ENCODE measurements around the gene REPS2. TPM values are rescaled to one million over a fixed set of nuclear protein-coding genes. Genes with fewer than 3 reads are reported as not detected.
A peak's percentile ranks its signal among the peaks of the same experiment; 100 is the strongest.

REPS2 gene
- total RNA-seq, 2 donors from 2014 or later = 0.35 to 3.3 TPM

DNA sequence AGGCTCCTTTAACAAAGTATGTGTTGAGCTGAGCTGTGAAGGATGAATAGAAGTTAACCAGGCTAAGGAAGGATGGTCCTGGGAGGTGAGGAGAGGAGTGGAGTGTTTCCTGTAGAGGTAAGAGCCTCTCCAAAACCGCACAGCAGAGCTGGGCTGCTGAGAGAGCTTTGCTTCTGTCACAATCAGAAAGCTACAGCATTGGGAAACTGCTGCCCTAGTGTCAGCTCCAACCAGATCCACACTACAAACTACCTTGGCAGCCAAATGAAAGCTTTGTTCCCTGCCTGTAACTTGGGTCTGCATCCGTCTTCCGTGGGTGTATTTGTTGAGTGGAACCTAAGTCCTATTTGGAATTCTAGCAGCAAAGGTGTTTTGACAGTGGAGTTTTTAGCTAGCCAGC is 91.8 kb downstream of the REPS2 start:
- no peaks in the 10 kb centered on the region for H3K9me3 ChIP-seq (ENCODE audit: control insufficient read depth, low read length, poor library complexity, severe bottlenecking)
- Mint-ChIP-seq H3K4me1 (peaks cover 2% of the 10 kb centered on the region), H3K27me3 (no peaks in the 10 kb centered on the region), H3K27ac (no peak overlapping the region), H3K4me3 (no peak overlapping the region), H3K36me3 (ENCODE audit: low read depth) (no peaks in the 10 kb centered on the region)
- no peak for DNase-seq
- no peak for ATAC-seq

DNA sequence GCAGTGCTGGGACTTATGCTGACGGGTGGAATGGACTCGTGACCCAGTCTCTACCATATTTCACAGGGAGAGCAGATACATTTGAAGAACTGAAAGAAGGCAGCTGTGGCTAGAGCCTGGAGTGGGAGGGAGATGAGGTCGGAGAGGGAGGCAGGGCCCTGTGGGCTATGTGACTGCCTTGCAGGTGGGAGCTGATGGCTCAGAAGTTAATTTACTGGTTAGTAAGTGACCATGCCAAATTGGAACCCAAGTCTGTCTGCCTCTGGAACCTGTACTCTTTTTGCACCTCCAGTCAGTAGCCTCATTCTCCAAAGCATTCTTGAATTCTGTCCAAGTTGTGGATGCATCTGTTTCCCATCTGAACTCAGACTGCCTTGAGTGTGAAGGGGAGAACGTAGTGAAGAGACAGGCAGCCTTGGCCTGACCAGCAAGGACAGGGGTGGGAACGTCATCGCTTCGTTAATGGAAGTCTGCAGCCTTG is 92.3 kb downstream of the REPS2 start:
- DNase-seq = no peak
- no peak for ATAC-seq
- Mint-ChIP-seq H3K27ac (no peak overlapping the region), H3K27me3 (no peaks in the 10 kb centered on the region), H3K36me3 (ENCODE audit: low read depth) (no peaks in the 10 kb centered on the region), H3K4me1 (peaks cover 2% of the 10 kb centered on the region), H3K4me3 (no peak overlapping the region)
- H3K9me3 ChIP-seq (ENCODE audit: control insufficient read depth, low read length, poor library complexity, severe bottlenecking) = no peaks in the 10 kb centered on the region

DNA sequence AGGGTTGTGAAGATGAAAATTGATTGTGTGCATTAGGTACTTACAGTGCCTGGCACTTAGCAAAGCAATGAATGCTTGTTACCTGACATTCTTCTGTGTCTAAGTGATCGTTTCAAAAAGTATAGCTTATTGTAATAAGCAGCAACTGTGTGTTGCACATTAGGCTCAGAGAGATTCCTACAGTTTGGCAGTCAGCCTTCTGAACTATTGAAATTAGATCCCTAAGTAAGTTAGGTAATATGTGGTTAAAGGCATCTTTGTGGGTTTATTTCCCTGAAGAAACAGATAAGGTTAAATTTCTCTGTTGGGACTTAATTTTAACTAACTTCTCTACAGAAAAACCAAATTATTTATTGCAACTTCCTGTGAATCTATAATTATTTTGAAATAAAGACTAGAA is 93.4 kb downstream of the REPS2 start:
- H3K27ac Mint-ChIP-seq = no peak overlapping the region
- H3K27me3 Mint-ChIP-seq = no peaks in the 10 kb centered on the region
- peaks cover 2% of the 10 kb centered on the region for H3K4me1 Mint-ChIP-seq
- ATAC-seq = no peak
- no peak overlapping the region for H3K4me3 Mint-ChIP-seq
- no peaks in the 10 kb centered on the region for H3K36me3 Mint-ChIP-seq (ENCODE audit: low read depth)
- no peak for DNase-seq
- no peaks in the 10 kb centered on the region for H3K9me3 ChIP-seq (ENCODE audit: control insufficient read depth, low read length, poor library complexity, severe bottlenecking)

DNA sequence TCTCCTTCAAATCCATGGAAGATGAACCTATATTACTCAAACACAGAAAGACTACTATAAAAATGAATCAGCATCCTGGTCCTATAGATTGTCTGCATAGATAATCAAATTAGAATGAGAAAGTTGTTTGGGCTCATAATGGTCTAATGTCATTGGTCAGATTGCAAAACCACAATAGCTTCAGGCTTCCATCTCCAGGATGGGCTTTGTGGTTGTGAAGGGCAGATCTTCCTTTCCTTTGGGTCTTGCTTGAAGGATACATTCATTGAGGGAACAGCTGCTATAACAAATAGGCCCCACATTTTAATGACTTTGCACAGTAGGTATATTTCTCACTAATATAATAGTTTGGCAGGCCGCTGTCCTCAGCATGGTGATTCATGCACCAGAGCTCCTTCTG is 94.3 kb downstream of the REPS2 start:
- DNase-seq = no peak
- Mint-ChIP-seq H3K27me3 (no peaks in the 10 kb centered on the region), H3K4me3 (no peak overlapping the region), H3K36me3 (ENCODE audit: low read depth) (no peaks in the 10 kb centered on the region), H3K4me1 (peaks cover 2% of the 10 kb centered on the region), H3K27ac (no peak overlapping the region)
- no peaks in the 10 kb centered on the region for H3K9me3 ChIP-seq (ENCODE audit: control insufficient read depth, low read length, poor library complexity, severe bottlenecking)
- no peak for ATAC-seq

DNA sequence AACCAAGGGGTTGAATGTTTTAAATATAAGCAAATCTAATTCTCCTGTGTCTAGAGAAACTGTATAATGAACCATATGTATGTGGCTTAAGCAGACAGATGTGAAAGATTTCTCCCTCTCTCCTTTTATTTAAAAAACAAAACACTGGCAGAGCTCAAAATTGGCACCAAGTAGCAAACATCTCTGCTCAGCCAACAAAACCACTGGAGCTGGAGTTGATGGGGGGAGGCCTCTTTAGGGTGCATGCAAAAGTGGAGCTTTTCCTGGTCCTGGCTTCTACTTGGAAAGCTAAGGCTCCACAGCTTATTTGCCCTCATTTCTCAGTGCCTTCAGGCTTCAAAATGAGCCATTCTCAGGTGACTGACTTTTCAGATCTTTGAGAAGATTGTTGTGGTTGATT is 95.6 kb downstream of the REPS2 start:
- Mint-ChIP-seq H3K27ac (no peak overlapping the region), H3K4me3 (no peak overlapping the region), H3K4me1 (peaks cover 3% of the 10 kb centered on the region), H3K36me3 (ENCODE audit: low read depth) (no peaks in the 10 kb centered on the region), H3K27me3 (no peaks in the 10 kb centered on the region)
- no peak for ATAC-seq
- no peak for DNase-seq
- no peaks in the 10 kb centered on the region for H3K9me3 ChIP-seq (ENCODE audit: control insufficient read depth, low read length, poor library complexity, severe bottlenecking)

DNA sequence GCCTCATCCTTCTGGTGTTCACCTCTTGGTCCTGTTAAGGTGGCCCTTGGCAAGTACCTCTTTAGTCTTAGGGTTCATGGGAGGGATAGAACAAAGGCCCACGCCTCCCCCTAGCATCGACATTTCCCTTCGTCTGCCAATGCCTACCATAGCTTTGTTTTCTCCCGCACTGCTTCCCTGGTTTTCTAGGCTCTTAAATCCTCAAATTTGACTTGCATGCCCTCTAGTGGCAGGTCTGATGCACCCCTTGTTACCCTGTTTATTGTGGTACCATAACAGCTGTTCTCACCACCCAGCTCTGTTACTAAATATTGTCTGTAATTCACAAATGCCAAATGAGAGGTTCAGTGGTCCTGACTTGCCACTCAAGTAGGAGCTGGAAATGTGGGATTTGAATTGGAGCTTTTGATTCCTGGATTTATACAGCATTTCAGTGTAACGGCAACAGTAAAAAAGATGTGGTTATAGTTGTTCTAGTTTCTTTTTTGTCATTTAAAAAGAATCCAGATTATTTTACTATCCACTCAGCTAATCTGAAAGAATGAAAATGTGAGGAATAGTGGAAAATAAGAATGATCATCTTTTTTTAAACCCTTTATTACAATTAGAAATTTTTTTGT is 100.1 kb downstream of the REPS2 start:
- no peaks in the 10 kb centered on the region for H3K36me3 Mint-ChIP-seq (ENCODE audit: low read depth)
- H3K27me3 Mint-ChIP-seq = no peaks in the 10 kb centered on the region
- H3K4me3 Mint-ChIP-seq = no peak overlapping the region
- ATAC-seq (peak; percentile 54), DNase-seq (peak in 1 of 3 donors; percentile 11)
- no peak overlapping the region for H3K27ac Mint-ChIP-seq
- H3K9me3 ChIP-seq (ENCODE audit: control insufficient read depth, low read length, poor library complexity, severe bottlenecking) = no peaks in the 10 kb centered on the region
- peaks cover 3% of the 10 kb centered on the region for H3K4me1 Mint-ChIP-seq

DNA sequence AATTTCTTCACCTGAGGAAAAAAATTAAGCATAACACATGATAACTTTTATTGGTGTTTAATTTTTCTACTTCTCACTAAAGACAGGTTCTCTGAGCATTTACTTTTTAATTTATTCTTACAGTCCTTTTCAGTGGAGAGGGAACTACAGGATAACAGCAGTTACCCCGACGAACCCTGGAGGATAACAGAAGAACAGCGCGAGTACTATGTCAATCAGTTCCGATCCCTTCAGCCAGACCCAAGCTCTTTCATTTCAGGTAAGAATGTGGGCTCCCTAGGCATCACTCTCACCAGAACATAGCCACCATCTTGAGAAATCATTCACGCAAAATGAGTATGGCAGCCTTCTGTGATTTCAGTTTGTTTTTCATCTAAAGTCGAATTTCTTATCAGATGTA is 100.8 kb downstream of the REPS2 start:
- no peak for DNase-seq
- Mint-ChIP-seq H3K36me3 (ENCODE audit: low read depth) (no peaks in the 10 kb centered on the region), H3K4me3 (no peak overlapping the region), H3K27ac (no peak overlapping the region), H3K4me1 (peaks cover 3% of the 10 kb centered on the region), H3K27me3 (no peaks in the 10 kb centered on the region)
- no peak for ATAC-seq
- H3K9me3 ChIP-seq (ENCODE audit: control insufficient read depth, low read length, poor library complexity, severe bottlenecking) = no peaks in the 10 kb centered on the region

DNA sequence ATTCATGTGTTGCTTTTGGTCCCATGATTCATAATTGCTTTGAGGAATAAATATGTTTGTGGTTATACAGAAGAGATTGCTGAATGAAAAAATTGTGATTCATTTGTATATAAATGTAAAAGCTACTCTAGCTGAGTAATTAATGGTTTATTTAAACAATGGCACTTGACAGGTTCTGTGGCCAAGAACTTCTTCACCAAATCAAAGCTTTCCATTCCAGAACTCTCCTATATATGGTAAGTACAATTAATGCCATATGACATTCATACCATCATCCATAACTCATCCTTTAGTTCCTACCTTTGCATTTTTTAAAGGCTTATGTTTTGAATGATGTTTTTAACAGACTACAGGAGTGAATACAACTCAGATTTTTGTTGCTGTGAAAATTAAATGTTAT is 105.8 kb downstream of the REPS2 start:
- ATAC-seq (no peak), DNase-seq (no peak)
- no peaks in the 10 kb centered on the region for H3K9me3 ChIP-seq (ENCODE audit: control insufficient read depth, low read length, poor library complexity, severe bottlenecking)
- Mint-ChIP-seq H3K4me1 (no peaks in the 10 kb centered on the region), H3K27ac (no peak overlapping the region), H3K27me3 (no peaks in the 10 kb centered on the region), H3K4me3 (no peak overlapping the region), H3K36me3 (ENCODE audit: low read depth) (no peaks in the 10 kb centered on the region)

DNA sequence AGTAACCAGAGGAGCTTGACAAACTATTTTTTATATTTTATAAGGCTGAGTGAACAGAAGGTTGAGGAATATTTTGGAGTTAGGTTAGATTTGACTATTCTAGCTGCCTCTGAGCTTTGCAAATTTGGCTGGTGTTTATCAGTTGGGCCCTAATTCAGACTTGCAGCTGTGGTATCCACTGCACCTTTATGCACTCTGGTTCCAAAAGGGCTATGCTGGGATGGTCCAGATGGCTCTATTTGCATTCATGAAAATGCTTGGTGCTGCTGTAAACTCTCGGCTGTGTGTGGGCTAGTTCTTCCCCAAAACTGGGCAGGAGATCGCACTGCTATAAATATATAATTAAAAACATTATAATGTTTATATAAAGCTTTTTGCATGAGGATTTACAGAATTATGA is 106.3 kb downstream of the REPS2 start:
- no peaks in the 10 kb centered on the region for H3K9me3 ChIP-seq (ENCODE audit: control insufficient read depth, low read length, poor library complexity, severe bottlenecking)
- Mint-ChIP-seq H3K4me1 (no peaks in the 10 kb centered on the region), H3K4me3 (no peak overlapping the region), H3K27ac (no peak overlapping the region), H3K36me3 (ENCODE audit: low read depth) (no peaks in the 10 kb centered on the region), H3K27me3 (no peaks in the 10 kb centered on the region)
- DNase-seq = no peak
- no peak for ATAC-seq

DNA sequence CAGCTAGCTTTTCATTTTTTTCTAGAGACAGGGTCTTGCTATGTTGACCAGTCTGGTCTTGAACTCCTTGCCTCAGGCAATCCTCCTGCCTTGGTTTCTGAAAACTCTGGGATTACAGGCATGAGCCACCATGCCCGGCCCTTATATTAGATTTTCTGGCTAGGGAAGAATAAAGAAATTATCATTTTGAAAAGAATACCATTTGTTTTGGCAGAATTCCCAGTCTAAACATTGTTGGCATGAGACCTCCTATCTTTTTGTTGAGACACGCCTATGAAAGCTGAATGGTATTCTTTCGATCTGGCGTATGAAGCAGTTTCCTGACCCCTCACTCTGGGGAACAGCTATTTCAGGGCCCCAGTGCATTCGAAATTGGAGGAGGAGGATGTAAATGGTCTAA is 107.0 kb downstream of the REPS2 start:
- no peaks in the 10 kb centered on the region for H3K9me3 ChIP-seq (ENCODE audit: control insufficient read depth, low read length, poor library complexity, severe bottlenecking)
- Mint-ChIP-seq H3K4me1 (no peaks in the 10 kb centered on the region), H3K36me3 (ENCODE audit: low read depth) (no peaks in the 10 kb centered on the region), H3K27me3 (no peaks in the 10 kb centered on the region), H3K27ac (no peak overlapping the region), H3K4me3 (no peak overlapping the region)
- no peak for ATAC-seq
- no peak for DNase-seq

DNA sequence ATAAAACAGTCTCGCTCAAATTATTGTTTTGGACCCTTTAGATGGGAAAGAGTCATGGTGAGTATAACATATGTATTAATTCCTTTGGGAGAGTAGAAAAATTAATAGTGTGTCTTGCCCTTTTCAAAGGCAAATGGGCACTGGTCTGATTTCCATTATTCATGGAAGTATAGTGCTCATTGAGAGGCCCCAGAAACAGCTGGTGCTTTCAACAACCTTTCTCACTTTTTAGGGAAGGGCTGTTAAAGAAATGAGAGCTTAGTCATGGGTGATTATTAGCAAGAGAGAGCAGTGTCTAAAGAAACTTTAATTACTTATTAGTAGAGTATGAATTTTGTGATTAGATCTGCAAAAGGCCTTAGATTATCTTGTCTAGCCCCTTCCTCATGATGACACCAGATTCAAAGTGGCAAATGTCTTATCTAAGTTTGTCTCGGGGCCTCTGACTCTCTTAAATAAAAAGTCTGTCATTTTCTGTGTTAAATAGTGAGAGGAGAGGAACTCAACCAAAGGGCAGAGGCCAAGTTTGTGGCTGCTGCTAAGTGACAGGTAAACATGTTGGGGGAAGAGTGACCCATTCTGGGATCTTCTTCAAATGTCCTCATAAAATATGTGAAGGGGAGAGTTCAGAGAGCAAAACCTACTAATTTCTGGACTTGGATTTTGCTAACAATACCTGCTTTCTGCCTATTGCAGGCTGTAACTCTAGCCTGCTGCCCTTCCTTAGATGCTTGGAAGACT is 110.6 kb downstream of the REPS2 start:
- no peaks in the 10 kb centered on the region for H3K9me3 ChIP-seq (ENCODE audit: control insufficient read depth, low read length, poor library complexity, severe bottlenecking)
- ATAC-seq (no peak), DNase-seq (no peak)
- H3K27me3 Mint-ChIP-seq = no peaks in the 10 kb centered on the region
- H3K27ac Mint-ChIP-seq = no peak overlapping the region
- H3K36me3 Mint-ChIP-seq (ENCODE audit: low read depth) = no peaks in the 10 kb centered on the region
- no peak overlapping the region for H3K4me3 Mint-ChIP-seq
- H3K4me1 Mint-ChIP-seq = no peaks in the 10 kb centered on the region

DNA sequence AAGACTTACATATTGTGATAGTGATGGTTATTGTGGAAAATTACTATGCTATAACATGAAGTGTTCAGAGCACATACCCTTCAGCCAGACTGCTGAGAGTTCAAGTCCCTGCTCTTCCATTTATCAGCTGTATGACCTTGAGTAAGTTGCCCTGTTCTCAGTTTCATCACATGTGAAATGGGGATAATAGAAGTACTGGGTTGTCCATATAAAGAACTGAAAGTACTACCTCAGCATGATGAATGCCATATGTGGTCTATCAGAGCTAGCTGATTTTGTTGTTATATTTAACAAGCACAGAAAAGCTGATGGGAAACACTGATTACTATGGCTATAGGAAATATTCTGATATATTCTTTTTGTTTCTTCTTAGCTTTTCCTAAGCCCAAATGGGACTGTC is 115.6 kb downstream of the REPS2 start:
- DNase-seq (no peak), ATAC-seq (no peak)
- Mint-ChIP-seq H3K27me3 (no peaks in the 10 kb centered on the region), H3K27ac (no peak overlapping the region), H3K36me3 (ENCODE audit: low read depth) (no peaks in the 10 kb centered on the region), H3K4me1 (no peaks in the 10 kb centered on the region), H3K4me3 (no peak overlapping the region)
- H3K9me3 ChIP-seq (ENCODE audit: control insufficient read depth, low read length, poor library complexity, severe bottlenecking) = no peaks in the 10 kb centered on the region

DNA sequence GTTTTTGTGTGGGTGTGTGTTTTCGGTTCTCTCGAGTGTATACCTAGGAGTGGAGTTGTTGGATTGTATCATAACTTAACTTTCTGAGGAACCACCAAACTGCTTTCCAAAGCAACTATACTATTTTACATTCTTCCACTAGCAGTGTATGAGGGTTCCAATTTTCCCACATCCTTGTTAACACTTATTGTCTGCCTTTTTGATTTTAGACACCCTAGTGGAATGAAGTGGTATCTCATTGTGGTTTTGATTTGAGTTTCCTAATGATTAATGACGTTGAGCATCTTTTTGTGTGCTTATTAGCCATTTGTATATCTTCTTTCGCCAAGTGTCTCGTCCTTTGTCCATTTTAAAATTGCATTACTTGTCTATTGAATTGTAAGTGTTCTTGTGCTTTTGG is 118.6 kb downstream of the REPS2 start:
- no peak for ATAC-seq
- no peak overlapping the region for H3K4me3 Mint-ChIP-seq
- H3K27me3 Mint-ChIP-seq = no peaks in the 10 kb centered on the region
- H3K4me1 Mint-ChIP-seq = no peaks in the 10 kb centered on the region
- H3K36me3 Mint-ChIP-seq (ENCODE audit: low read depth) = no peaks in the 10 kb centered on the region
- no peak for DNase-seq
- no peak overlapping the region for H3K27ac Mint-ChIP-seq
- H3K9me3 ChIP-seq (ENCODE audit: control insufficient read depth, low read length, poor library complexity, severe bottlenecking) = no peaks in the 10 kb centered on the region

DNA sequence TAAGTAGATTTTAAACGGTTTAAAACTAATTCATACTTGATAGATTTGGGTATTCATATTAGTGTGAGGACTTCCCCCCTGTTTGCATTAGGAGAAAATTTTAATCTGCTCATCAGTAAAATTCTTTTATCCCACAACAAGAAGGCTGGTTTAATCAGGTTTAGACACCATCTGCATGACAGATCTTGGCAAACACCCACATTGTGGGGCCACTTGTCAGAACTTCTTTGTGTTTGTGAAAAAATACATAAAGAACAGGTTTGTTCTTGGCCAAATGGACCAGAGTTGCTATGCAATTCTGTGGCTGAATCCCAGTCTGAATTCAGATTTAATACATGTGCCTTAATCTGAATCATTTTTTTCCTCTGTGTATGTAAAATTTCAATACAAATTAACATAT is 121.1 kb downstream of the REPS2 start:
- no peaks in the 10 kb centered on the region for H3K4me1 Mint-ChIP-seq
- H3K27ac Mint-ChIP-seq = no peak overlapping the region
- ATAC-seq = no peak

More for the DNA sequence above, 121.1 kb downstream of the REPS2 start:
- Mint-ChIP-seq H3K36me3 (ENCODE audit: low read depth) (no peaks in the 10 kb centered on the region), H3K4me3 (no peak overlapping the region), H3K27me3 (no peaks in the 10 kb centered on the region)
- no peaks in the 10 kb centered on the region for H3K9me3 ChIP-seq (ENCODE audit: control insufficient read depth, low read length, poor library complexity, severe bottlenecking)
- no peak for DNase-seq
